Prostate gland (tissue), 2 donors: ENCODE results near the gene CCDC78.

ENCODE experiments used
- CTCF ChIP-seq, 4 experiments: fragments of 200-600 bp in 2 of 4; fragments of 450-650 bp in 2 of 4; sonication (generic) in 2 of 4; IDR thresholded peaks; 1 replicate in 3 of 4; 2 replicates in 1 of 4; pipeline ENCODE4 v1.5.1; 2016 to 2019; ENCODE audit warnings: antibody characterized with exemption in 4 of 4, mild to moderate bottlenecking in 2 of 4, moderate library complexity in 2 of 4
- POLR2A ChIP-seq: fragments of 450-650 bp; IDR thresholded peaks from one replicate; pipeline ENCODE4 v1.6.1; 2016; ENCODE audit warnings: antibody characterized with exemption, mild to moderate bottlenecking
- POLR2AphosphoS5 ChIP-seq: sonication (generic); formaldehyde crosslinking; IDR thresholded peaks from one replicate; pipeline ENCODE4 v1.6.1; 2017; ENCODE audit warnings: antibody characterized with exemption

- TF ChIP-seq CTCF (IDR thresholded peaks at IDR 0.05) (no peak), POLR2A (no peak), POLR2AphosphoS5 (no peak)
Observed at GRCh38 chr16:770411-770810, 44.2 kb upstream of the CCDC78 start.
